ENCODE data around the gene HGS.

The HGS gene

DNA sequence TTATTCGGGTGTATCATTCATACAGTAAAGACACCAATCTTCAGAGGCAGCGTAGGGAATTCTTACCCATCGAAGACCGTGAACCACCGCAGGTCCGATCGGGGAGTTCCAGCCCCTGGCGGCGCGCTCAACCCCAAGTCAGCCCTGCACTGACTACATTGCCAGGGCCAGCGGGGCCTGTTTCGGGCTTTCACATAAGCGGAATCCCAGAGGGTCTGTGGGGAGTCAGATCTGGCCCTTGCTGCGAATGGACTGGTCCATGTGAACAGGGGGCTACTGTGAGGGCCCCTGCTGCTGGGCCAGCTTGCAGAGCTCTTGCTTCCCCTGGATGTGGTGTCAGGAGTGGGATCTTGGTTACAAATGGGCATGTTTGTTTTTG, 35.1 kb upstream of the HGS start:
- Mint-ChIP-seq H3K4me3 (no peak overlapping the region), H3K9me3 (no peaks in the 10 kb centered on the region), H3K36me3 (no peaks in the 10 kb centered on the region), H3K27me3 (peaks cover 23% of the 10 kb centered on the region), H3K27ac (no peak overlapping the region), H3K4me1 (peaks cover 13% of the 10 kb centered on the region)
- no peak for ATAC-seq

GRCh38 chr17:81650951-81651350, 32.9 kb upstream of the HGS start:
- ATAC-seq: peak; percentile 13
- Mint-ChIP-seq H3K27me3 (peaks cover 40% of the 10 kb centered on the region), H3K4me3 (no peak overlapping the region)

DNA sequence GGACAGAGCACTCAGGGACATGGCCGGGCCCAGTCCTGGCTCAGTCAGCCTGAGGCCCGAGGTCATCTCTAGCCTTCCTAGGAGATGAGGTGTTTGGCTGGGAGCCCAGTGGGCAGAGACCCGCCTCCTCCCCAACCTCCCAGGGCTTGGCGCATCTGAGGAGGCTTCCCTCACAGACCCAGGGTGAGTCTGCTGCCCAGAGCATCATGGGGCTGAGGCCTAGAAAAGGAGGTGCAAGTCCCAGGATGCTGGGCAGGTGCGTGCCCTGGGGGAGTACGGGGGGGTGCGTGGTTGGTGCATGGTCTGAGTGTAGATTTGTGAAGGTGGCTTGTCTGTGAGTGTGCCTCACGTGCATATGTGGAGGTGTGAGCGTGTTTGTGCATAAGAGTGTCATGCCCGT, 32.1 kb upstream of the HGS start:
- Mint-ChIP-seq H3K4me1 (peaks cover 10% of the 10 kb centered on the region), H3K27me3 (peaks cover 40% of the 10 kb centered on the region), H3K36me3 (no peaks in the 10 kb centered on the region), H3K27ac (no peak overlapping the region), H3K4me3 (no peak overlapping the region), H3K9me3 (no peaks in the 10 kb centered on the region)
- no peak for ATAC-seq

More at GRCh38 chr17:81650951-81651350, 32.9 kb upstream of the HGS start:
- Mint-ChIP-seq H3K9me3 (no peaks in the 10 kb centered on the region), H3K27ac (no peak overlapping the region), H3K4me1 (peaks cover 10% of the 10 kb centered on the region), H3K36me3 (no peaks in the 10 kb centered on the region)

DNA sequence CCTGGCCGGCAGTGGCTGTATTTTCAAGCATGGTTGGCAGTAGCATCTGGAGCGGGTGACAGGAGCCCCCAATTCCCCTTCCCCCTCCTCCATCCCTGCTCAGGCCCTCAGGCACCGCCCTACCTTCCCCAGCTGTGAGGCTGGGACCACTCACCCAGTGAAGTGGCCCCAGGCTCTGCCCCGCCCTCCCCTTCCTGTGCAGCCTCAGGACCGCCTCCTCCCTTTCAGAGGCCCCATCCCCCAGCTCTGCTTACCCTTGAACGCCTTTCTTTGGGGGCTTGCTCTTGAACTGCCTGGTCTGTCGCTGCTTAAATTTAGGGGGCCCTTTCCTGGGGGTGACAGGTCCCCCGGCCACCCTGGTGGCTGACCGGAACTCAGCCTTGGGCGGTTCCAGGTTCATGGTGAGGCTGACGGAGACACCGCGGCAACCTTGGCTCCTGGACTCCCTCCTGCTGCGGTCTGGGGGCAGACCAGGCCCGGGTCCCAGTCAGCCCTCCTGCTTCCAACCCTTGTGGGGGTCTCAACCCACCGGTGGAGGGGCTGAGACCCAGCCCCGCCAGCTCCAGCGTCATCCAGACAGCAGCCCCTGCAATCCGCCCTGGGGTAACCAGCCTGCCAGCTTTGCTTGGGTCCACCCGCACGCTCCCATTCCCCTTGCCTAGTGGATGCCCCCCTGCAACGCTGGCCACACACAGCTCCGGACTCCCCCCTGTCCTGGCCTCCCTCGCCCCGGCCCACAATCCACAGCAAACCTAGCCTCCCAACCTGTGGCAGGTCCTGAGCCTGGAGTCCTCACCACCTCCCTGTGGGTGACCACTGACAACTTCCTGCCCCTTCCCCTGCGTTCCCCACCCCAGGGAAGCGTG, 30.7 kb upstream of the HGS start:
- peaks cover 10% of the 10 kb centered on the region for H3K4me1 Mint-ChIP-seq
- no peaks in the 10 kb centered on the region for H3K36me3 Mint-ChIP-seq
- peak overlapping the region; percentile 44 for H3K27ac Mint-ChIP-seq
- peaks cover 40% of the 10 kb centered on the region for H3K27me3 Mint-ChIP-seq
- H3K9me3 Mint-ChIP-seq: no peaks in the 10 kb centered on the region
- peak overlapping the region; percentile 68 for H3K4me3 Mint-ChIP-seq
- peak; percentile 67 for ATAC-seq

DNA sequence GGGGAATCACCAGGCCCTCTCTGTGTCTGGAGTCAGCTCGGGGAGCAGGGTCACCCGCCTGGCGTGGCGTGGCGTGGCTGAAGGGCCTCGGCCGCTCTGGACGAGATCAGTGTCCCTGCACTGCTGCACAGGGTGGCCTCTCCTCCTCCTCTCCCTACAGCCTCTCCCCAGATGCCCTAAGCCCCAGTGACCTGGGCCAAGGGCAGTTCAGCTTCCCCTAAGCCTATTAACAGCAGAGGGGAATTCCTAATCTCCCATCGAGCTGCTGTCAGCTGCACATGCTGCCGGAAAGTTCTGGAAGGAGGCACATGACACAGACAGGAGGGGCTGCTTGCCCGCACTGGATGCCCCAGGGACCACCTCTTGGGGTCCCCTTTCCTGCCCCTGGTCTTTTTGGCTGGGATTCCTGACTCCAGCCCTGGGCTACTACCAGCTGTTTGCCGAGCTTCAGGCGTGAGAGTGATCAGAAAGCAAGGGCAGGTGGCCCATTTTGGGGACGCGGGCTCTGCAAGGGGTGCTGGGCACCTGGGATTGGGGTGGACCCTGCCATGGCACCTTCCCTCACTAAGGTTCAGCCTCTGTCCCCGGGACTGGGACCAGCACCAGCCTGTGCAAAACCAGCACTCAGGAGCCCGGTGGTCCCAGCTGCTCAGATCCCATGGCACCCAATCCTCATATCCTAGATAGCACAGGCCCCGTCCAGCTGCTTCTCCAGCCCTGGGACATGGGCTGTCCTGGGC, 28.3 kb upstream of the HGS start:
- no peak for ATAC-seq
- Mint-ChIP-seq H3K36me3 (no peaks in the 10 kb centered on the region), H3K9me3 (no peaks in the 10 kb centered on the region), H3K4me1 (peaks cover 10% of the 10 kb centered on the region), H3K4me3 (no peak overlapping the region), H3K27me3 (peaks cover 40% of the 10 kb centered on the region), H3K27ac (no peak overlapping the region)

DNA sequence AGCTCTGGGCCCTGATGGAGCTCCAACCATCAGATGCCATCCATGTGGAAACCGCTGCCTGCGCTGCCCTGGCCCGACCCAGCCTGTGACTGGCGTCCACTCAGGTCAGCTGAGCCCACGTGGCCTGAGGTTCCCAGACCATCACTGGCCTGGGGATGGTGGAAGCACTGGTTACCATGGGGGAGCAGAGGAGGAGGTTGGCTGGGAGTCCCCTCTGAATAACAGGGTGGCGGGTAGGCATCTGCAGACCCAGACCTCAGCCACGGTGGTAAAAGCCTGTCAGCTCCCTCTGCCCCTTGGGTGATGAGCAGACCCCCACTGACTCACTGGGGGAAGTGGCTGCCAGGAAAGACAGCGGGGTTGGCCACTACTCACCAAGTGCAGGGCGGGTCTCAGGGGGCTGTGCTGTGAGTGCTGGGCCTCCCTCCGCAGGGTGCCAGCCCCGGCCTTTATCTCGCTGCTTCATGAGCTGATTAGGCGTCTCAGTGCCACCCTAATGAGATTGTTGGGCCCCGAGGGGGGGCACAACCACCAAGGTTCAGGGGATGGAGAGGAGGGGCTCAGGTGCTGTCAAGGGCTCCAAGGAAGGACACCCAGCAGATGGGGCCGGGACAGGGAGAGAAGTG, 27.6 kb upstream of the HGS start, which contains the start of gene PDE6G:
PDE6G (minus strand) TSS at position 425 of the 626 bp plus-strand sequence. CDS start 3,237 bp downstream, outside the sequence.
- Mint-ChIP-seq H3K36me3 (no peaks in the 10 kb centered on the region), H3K9me3 (no peaks in the 10 kb centered on the region), H3K4me1 (peaks cover 10% of the 10 kb centered on the region), H3K4me3 (no peak within 1 kb of the TSS), H3K27ac (no peak within 1 kb of the TSS), H3K27me3 (peaks cover 40% of the 10 kb centered on the region)
- no peak for ATAC-seq

- ATAC-seq: no peak
- H3K4me1 Mint-ChIP-seq: peaks cover 10% of the 10 kb centered on the region
- peaks cover 35% of the 10 kb centered on the region for H3K27me3 Mint-ChIP-seq
- no peaks in the 10 kb centered on the region for H3K9me3 Mint-ChIP-seq
- H3K4me3 Mint-ChIP-seq: no peak overlapping the region
- H3K36me3 Mint-ChIP-seq: no peaks in the 10 kb centered on the region
- no peak overlapping the region for H3K27ac Mint-ChIP-seq
Observed at GRCh38 chr17:81656835-81657234, 27.0 kb upstream of the HGS start.

DNA sequence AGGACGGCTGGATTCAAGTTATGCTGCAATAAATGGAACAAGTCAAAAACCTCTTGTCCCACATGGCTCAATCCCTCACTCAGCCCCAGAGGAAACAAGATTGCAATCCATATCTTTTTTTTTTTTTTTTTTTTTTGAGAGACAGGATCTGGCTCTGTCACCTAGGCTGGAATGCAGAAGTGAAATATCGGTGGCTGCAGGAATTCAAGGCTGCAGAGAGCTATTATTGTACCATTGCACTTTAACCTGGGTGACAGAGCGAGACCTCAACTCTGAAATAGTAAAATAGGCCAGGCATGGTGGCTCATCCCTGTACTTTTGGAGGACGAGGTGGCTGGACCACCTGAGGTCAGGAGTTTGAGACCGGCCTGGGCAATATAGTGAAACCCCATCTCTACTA, 24.8 kb upstream of the HGS start:
- no peaks in the 10 kb centered on the region for H3K36me3 Mint-ChIP-seq
- H3K4me1 Mint-ChIP-seq: no peaks in the 10 kb centered on the region
- no peak for ATAC-seq
- no peaks in the 10 kb centered on the region for H3K9me3 Mint-ChIP-seq
- H3K27me3 Mint-ChIP-seq: peaks cover 14% of the 10 kb centered on the region
- H3K27ac Mint-ChIP-seq: no peak overlapping the region
- H3K4me3 Mint-ChIP-seq: no peak overlapping the region

DNA sequence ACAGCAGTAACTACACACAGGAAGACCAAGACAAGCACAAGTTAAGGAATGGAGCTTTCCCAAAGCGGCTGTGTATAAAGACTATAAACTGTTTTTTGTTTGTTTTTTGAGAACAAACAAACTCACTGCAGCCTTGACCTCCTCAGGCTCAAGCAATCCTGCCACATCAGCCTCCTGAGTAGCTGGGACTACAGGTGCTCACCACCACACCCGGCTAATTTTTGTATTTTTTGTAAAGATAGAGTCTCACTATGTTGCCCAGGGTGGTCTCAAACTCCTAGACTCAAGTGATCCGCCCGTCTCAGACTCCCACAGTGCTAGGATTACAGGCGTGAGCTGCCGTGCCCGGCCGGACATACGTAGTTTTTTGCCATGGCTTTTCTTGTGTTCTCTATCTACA, 23.4 kb upstream of the HGS start:
- peaks cover 6% of the 10 kb centered on the region for H3K36me3 Mint-ChIP-seq
- H3K9me3 Mint-ChIP-seq: no peaks in the 10 kb centered on the region
- no peak overlapping the region for H3K27ac Mint-ChIP-seq
- peaks cover 7% of the 10 kb centered on the region for H3K4me1 Mint-ChIP-seq
- no peak for ATAC-seq
- no peaks in the 10 kb centered on the region for H3K27me3 Mint-ChIP-seq
- no peak overlapping the region for H3K4me3 Mint-ChIP-seq

DNA sequence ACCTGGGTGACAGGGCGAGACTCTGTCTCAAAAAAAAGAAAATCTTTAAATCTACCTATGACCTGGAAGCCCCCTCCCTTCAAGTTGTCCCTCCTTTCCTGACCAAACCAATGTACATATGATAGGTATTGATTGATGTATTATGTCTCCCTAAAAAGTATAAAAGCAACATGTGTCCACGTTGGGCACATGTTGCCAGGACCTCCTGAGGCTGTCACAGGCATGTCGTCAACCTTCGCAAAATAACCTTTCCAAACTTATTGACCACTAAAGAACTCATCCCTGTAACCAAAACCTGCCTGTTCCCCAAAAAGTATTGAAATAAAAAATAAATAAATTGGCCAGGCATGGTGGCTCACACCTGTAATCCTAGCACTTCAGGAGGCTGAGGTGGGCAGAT, 21.8 kb upstream of the HGS start:
- Mint-ChIP-seq H3K36me3 (peaks cover 6% of the 10 kb centered on the region), H3K27me3 (no peaks in the 10 kb centered on the region), H3K4me1 (peaks cover 18% of the 10 kb centered on the region), H3K27ac (no peak overlapping the region), H3K4me3 (no peak overlapping the region), H3K9me3 (no peaks in the 10 kb centered on the region)
- ATAC-seq: no peak

DNA sequence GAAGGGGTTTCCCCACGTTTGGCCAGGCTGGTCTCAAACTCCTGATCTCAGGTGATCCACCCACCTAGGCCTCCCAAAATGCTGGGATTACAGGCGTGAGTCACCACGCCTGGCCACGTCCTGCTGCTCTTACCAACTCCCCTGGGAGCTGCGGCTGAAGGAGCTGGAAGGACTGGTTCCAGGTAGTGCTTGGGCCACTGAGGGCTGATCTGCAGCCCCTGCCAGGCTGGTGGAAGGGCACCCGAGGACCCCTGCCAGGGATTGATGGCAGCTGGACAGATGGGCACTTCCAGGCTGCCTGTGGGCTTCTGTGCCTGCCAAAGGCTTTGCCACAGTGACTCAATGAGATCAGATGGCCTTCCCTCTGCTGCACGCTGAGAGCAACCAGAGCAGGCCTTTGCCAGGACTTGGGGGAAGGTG, 19.8 kb upstream of the HGS start:
- Mint-ChIP-seq H3K27ac (no peak overlapping the region), H3K27me3 (no peaks in the 10 kb centered on the region), H3K4me3 (no peak overlapping the region), H3K36me3 (peaks cover 16% of the 10 kb centered on the region), H3K9me3 (no peaks in the 10 kb centered on the region), H3K4me1 (peaks cover 36% of the 10 kb centered on the region)
- no peak for ATAC-seq

- Mint-ChIP-seq H3K36me3 (peaks cover 23% of the 10 kb centered on the region), H3K27me3 (no peaks in the 10 kb centered on the region), H3K27ac (peak overlapping the region; percentile 88), H3K4me1 (peaks cover 43% of the 10 kb centered on the region), H3K9me3 (no peaks in the 10 kb centered on the region), H3K4me3 (peak overlapping the region; percentile 93)
- peak; percentile 57 for ATAC-seq
Observed at GRCh38 chr17:81665205-81666091, 18.4 kb upstream of the HGS start.

DNA sequence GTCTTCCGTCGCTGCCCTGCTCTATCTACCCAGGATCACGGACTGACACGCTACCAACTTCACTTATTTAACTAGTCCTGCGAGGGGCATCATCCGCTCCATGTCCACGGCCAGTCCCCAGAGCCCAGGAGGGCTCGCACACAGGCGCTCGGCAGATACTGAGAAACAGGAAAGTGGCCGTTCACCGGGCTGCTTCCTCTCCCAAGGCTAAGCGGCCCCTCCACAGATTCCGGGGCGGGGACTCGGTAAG, 17.8 kb upstream of the HGS start:
- Mint-ChIP-seq H3K27ac (peak overlapping the region; percentile 88), H3K4me1 (peaks cover 43% of the 10 kb centered on the region), H3K9me3 (no peaks in the 10 kb centered on the region), H3K36me3 (peaks cover 23% of the 10 kb centered on the region), H3K27me3 (no peaks in the 10 kb centered on the region), H3K4me3 (peak overlapping the region; percentile 93)
- no peak for ATAC-seq

DNA sequence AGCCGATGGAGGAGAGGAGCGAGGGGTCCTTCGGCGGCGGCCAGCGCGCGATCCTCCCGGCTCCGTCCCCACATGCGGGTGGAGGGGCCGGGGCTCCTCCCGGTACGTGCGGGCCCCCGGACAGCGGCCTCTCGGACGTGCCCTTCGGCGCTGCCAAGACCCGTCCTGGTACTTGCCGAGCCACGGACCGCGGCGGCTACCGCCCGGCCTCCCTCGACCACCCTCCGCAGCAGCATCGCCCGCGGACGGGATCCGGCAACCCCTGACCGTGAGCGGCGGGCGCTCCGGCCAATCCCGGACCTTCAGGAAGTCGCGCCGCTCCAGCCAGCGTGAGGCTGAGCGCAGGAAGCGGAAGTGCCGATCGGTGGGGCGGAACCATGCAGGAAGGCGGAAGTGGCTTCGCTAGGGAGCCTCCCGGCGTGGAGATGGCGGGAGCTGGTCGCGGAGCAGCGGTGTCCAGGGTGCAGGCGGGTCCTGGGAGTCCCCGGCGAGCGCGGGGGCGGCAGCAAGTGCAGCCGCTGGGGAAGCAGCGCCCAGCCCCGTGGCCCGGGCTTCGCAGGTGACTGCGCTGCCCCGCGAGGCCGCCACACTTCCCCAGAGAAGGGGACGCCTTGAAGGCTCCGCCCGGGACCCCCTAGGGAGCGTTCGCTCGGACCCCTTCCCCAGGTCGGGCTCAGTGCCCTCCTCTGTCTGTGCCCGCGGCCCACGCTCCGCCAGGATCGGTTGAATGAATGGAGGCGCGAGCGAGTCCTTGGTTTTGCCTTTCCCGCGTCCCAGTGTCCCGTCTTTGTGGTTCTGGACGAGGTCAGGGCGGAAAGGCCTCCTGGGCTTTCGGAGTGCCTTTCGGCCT, 17.2 kb upstream of the HGS start, which contains the start of the genes CCDC137 and OXLD1:
CCDC137 (plus strand) TSS at position 396 of the 850 bp plus-strand sequence; CDS start at position 426, 30 bp downstream.
OXLD1 (minus strand) TSS at position 264 of the 850 bp plus-strand sequence; CDS start at position 236, 28 bp downstream.
- H3K9me3 Mint-ChIP-seq: no peaks in the 10 kb centered on the region
- ATAC-seq: peak; percentile 98
- peaks cover 43% of the 10 kb centered on the region for H3K4me1 Mint-ChIP-seq
- peaks cover 29% of the 10 kb centered on the region for H3K36me3 Mint-ChIP-seq
- no peaks in the 10 kb centered on the region for H3K27me3 Mint-ChIP-seq
- H3K27ac Mint-ChIP-seq: peak within 1 kb of the TSS; percentile 88
- H3K4me3 Mint-ChIP-seq: peak within 1 kb of the TSS; percentile 93
